AG04450 (cell line): Measurements from ENCODE around the gene ABTB2. TPM values are rescaled to one million over a fixed set of nuclear protein-coding genes. Genes with fewer than 3 reads are reported as not detected.

Experiments used
- CTCF ChIA-PET: fragments of 300-600, 350-600 bp; formaldehyde crosslinking; extraction: SDS; loops from one replicate; lab custom pipeline; 2022; ENCODE audit warnings: antibody characterized with exemption, inconsistent platforms; lab: Charles Lee
- POLR2A ChIA-PET: fragments of 350-600 bp; formaldehyde crosslinking; extraction: SDS; loops from one replicate; lab custom pipeline; 2021; ENCODE audit warnings: antibody characterized with exemption, inconsistent platforms; lab: Yijun Ruan, JAX
- DNase-seq: peaks from one replicate; pipeline ENCODE4 v3.0.0-alpha.2; 2011; ENCODE audit warnings: low read depth, low spot score
- H3K27ac ChIP-seq: one replicate; pipeline ENCODE4 v1.5.1; 2012; ENCODE audit warnings: low read depth, low read length, control low read depth
- H3K27me3 ChIP-seq: one replicate; pipeline ENCODE4 v1.6.0; 2012; ENCODE audit warnings: low read length; ENCODE audit not compliant: control insufficient read depth, insufficient read depth
- H3K4me3 ChIP-seq: 2 replicates; pipeline ENCODE4 v1.5.1; 2011; ENCODE audit warnings: mild to moderate bottlenecking, low read depth, low read length, control low read depth
- H3K9me3 ChIP-seq: 2 replicates; pipeline ENCODE4 v1.5.1; 2012; ENCODE audit warnings: low read length; ENCODE audit not compliant: control insufficient read depth, insufficient read depth
- polyA plus RNA-seq: library from polyadenylated mRNA; depleted of rRNA; stranded (reverse); fragments of >200 nt; gene quantifications from 2 replicates; pipeline ENCODE4 v1.2.3, GENCODE V29; 2011
- TF ChIP-seq, protein P1 (sequence below): IDR thresholded peaks from 2 replicates; pipeline ENCODE4 v1.5.1; 2011; ENCODE audit warnings: low read depth, low read length, control low read depth, inconsistent platforms

ABTB2 gene
- polyA plus RNA-seq, 1 experiment = 0.43 TPM

DNA sequence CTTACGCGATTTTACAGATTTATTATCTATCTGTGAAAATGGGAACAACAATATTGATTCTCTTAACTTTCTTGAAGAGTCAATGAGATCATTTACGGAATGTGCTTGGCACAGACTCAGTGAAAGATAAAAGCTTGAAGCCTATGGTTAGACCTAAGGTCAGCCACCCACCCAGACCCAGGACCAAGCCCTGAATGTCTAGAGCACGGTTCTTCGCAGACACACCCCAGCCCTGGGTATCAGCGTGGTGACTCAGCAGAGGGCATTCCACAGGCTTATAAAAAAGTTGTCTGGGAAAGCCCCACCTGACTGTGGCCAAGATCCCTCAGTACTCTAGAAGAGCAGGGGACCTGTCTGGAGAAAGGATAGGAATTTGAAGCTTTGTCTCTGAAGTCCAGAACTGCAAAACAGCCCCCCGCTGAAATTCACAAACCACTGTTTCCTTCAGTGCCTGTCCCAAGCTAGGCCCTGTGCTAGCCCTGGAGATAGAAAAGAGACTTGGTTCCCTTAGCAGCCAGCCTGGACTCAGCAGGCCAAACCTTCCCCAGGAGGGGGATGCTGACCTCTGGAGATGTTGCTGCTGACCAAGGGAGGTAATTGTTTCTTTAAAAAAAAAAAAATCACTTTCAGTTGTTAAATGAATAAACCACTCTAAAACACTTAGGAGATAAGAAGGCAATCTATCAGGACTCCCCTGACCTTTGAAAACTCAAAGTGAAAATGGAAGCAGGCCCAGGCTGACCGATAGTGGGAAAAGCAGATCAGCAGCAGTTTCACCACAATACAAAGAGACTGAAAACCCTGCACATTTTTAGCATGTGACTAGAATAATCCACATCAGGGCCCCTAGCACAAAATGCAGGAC, 114.0 kb downstream of the ABTB2 start:
- no peak overlapping the region for H3K4me3 ChIP-seq
- TF ChIP-seq, protein P1, sequence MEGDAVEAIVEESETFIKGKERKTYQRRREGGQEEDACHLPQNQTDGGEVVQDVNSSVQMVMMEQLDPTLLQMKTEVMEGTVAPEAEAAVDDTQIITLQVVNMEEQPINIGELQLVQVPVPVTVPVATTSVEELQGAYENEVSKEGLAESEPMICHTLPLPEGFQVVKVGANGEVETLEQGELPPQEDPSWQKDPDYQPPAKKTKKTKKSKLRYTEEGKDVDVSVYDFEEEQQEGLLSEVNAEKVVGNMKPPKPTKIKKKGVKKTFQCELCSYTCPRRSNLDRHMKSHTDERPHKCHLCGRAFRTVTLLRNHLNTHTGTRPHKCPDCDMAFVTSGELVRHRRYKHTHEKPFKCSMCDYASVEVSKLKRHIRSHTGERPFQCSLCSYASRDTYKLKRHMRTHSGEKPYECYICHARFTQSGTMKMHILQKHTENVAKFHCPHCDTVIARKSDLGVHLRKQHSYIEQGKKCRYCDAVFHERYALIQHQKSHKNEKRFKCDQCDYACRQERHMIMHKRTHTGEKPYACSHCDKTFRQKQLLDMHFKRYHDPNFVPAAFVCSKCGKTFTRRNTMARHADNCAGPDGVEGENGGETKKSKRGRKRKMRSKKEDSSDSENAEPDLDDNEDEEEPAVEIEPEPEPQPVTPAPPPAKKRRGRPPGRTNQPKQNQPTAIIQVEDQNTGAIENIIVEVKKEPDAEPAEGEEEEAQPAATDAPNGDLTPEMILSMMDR = no peak
- H3K27ac ChIP-seq = no peak overlapping the region
- DNase-seq = no peak
- ChIA-PET POLR2A (no interaction called here), CTCF (no interaction called here)
- H3K27me3 ChIP-seq = no peaks in the 10 kb centered on the region
- H3K9me3 ChIP-seq = no peaks in the 10 kb centered on the region

DNA sequence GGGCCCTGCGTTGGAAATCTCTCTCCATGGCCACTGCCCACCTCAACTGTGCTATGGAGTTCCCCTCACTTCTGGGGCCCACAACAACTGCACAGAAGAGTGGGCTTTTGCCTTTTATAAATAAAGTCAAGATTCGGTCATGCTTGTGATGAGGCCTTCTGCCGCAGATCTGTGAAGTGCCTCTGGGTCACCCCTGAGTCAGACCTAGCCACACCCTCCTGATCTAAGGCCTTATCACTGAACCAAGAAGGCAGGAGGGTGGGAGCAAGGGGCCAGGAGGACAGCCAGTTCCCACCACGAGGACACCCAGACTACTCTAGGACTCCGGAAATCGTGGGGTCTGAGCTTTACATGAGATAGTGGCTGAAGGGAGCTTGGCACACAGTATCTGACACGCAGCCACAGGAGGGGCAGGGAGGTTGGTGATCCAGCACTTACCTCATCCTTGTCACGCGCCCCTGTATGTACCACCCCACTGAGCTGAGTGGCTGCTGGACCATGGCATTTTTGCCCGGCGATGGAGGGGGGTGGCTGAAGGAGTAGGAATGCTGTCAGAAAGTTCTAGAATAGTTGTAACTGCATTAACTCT, 115.7 kb downstream of the ABTB2 start:
- DNase-seq = no peak
- TF ChIP-seq, protein P1 = no peak
- H3K27ac ChIP-seq = no peak overlapping the region
- no peaks in the 10 kb centered on the region for H3K27me3 ChIP-seq
- no peak overlapping the region for H3K4me3 ChIP-seq
- no peaks in the 10 kb centered on the region for H3K9me3 ChIP-seq
- ChIA-PET POLR2A (no interaction called here), CTCF (no interaction called here)

DNA sequence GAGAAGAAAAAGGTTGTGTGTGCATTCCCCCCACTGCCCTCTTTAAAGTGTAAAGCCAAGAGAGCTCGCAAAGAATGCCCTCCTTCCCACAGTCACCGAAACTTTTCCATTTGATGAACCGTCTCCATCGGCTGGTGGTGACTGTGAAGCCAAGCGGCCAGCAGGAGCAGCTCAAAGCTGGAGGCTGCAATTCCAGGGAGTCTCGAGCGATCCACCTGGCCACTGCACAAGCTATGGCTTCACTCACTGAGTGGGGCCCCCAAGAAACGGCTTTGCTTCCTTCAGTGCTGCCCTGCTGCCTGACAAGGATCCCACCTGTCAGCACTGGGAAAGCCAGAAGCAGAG, 117.7 kb downstream of the ABTB2 start:
- Histone ChIP-seq H3K4me3 (no peak overlapping the region), H3K9me3 (no peaks in the 10 kb centered on the region), H3K27ac (no peak overlapping the region), H3K27me3 (no peaks in the 10 kb centered on the region)
- no peak for DNase-seq
- CTCF ChIA-PET = no interaction called here
- TF ChIP-seq, protein P1 = no peak
- POLR2A ChIA-PET = no interaction called here

DNA sequence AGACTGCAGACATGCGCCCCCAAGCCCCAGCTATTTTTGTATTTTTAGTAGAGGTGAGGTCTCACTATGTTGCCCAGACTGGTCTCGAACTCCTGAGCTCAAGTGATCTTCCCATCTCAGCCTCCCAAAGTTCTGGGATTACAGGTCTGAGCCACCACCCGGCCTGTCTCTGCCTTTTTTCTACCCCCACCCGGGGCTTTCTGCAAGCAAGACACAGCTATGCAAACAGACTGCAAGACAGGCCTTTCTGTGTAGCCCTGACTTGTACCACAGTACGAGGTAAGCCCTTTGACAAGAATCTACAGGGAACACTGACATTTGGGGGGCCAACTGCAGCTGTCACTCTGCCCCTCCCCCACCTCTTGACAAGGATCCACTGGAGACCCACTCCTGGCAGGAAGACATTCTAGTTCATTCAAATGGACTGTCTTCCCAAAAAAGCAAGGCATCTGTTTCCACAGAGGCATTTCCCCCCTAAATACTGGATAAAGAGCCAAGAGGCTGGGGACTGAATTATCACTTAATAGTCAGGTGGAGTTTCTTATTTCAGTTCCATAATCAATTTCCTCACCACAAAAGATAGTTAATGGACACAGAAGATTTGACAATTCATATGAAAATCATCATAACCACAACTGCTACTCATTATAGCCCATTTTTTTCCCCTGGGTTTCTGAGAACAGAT, 118.2 kb downstream of the ABTB2 start:
- no peak for DNase-seq
- Histone ChIP-seq H3K27ac (no peak overlapping the region), H3K27me3 (no peaks in the 10 kb centered on the region), H3K4me3 (no peak overlapping the region), H3K9me3 (no peaks in the 10 kb centered on the region)
- TF ChIP-seq, protein P1 = no peak
- ChIA-PET CTCF (no interaction called here), POLR2A (no interaction called here)

DNA sequence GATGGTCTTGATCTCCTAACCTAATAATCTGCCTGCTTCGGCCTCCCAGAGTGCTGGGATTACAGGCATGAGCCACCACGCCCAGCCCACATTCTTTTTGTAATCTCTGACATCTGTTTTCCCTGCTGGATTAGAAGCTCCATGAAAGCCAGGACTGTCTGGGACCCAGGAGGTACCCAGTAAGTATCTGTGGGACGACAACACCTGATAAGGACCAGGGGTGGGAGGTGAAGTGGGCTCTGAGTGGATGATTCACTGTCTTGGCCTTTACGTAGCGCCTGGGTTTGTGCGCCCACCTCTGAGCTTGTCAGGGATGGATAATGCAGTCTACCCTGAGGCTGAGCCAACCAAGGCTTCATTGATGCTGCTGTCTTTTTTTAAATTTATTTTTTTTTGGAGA, 118.8 kb downstream of the ABTB2 start:
- TF ChIP-seq, protein P1 = no peak
- H3K9me3 ChIP-seq = no peaks in the 10 kb centered on the region
- no peak for DNase-seq
- ChIA-PET CTCF (no interaction called here), POLR2A (no interaction called here)
- H3K27ac ChIP-seq = no peak overlapping the region
- no peak overlapping the region for H3K4me3 ChIP-seq
- H3K27me3 ChIP-seq = no peaks in the 10 kb centered on the region
